Fibroblast of the aortic adventitia (primary cell): ENCODE data around the gene SMC1A. TPM values are rescaled to one million over a fixed set of nuclear protein-coding genes. Genes with fewer than 3 reads are reported as not detected.

Experiments
- DNase-seq: peaks from one replicate; pipeline ENCODE4 v3.0.0-alpha.2; 2010; ENCODE audit warnings: low read depth
- H3K4me3 ChIP-seq: 2 replicates; pipeline ENCODE4 v1.5.1; 2011; ENCODE audit warnings: low read depth, mild to moderate bottlenecking, control low read depth, low read length, moderate library complexity
- small RNA-seq: library from RNA; depleted of rRNA; stranded (forward); fragments of <200 nt; gene quantifications from one replicate; pipeline ENCODE3, GENCODE V24; 2012
- total RNA-seq: library from RNA; depleted of rRNA; stranded (reverse); fragments of >200 nt; gene quantifications from 2 replicates; pipeline ENCODE4 v1.2.3, GENCODE V29; 2012; ENCODE audit warnings: low replicate concordance
- TF ChIP-seq, protein P1 (sequence below): IDR thresholded peaks from 2 replicates; pipeline ENCODE4 v1.5.1; 2011; ENCODE audit warnings: mild to moderate bottlenecking, low read length, control low read depth, inconsistent platforms; ENCODE audit not compliant: insufficient read depth

The SMC1A gene
- total RNA-seq, 1 donor, result 40.0 TPM

DNA sequence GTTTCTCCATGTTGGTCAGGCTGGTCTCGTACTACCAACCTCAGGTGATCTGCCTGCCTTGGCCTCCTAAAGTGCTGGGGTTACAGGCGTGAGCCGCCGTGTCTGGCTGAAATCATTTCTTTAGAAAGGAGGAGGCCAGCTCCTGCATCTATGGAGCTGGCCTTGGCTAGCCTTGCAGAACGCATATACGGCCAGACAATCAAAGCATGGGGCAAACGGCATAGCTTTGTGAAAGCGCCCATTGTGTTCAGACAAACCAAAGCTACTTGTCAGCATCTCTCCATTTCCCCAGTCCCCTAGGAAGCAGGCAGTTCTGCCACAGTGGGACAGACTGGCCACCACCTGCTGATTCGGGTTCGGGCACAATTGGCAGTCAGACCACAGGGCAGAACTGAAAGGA lies 92.1 kb downstream of the SMC1A start:
- TF ChIP-seq, protein P1, sequence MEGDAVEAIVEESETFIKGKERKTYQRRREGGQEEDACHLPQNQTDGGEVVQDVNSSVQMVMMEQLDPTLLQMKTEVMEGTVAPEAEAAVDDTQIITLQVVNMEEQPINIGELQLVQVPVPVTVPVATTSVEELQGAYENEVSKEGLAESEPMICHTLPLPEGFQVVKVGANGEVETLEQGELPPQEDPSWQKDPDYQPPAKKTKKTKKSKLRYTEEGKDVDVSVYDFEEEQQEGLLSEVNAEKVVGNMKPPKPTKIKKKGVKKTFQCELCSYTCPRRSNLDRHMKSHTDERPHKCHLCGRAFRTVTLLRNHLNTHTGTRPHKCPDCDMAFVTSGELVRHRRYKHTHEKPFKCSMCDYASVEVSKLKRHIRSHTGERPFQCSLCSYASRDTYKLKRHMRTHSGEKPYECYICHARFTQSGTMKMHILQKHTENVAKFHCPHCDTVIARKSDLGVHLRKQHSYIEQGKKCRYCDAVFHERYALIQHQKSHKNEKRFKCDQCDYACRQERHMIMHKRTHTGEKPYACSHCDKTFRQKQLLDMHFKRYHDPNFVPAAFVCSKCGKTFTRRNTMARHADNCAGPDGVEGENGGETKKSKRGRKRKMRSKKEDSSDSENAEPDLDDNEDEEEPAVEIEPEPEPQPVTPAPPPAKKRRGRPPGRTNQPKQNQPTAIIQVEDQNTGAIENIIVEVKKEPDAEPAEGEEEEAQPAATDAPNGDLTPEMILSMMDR, result no peak
- DNase-seq, result no peak
- H3K4me3 ChIP-seq, result no peak overlapping the region

DNA sequence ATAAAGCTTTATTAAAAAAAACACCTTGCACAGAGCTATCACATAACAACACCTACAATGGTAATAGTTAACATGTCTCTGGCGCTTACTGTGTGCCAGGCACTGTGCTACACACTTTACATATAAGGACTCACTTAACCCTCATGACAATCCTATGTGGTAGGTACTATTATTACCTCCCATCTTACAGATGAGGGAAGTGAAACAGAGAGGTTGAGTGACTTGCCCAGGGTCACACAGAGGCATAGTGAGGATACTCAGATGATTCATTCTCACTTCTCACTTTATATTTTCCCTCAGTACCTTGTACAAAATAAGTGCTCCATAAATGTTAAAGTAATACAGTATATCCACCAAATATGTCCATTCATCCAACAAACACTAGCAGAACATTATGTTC lies 97.7 kb downstream of the SMC1A start:
- no peak for DNase-seq
- H3K4me3 ChIP-seq, result no peak overlapping the region
- TF ChIP-seq, protein P1, result no peak

Small RNA genes lying within 50 kb of the gene (small RNA-seq; reads per million reads assigned to genes)
- gene AC245102.2 (not detected), gene MIR6857 (not detected), gene RF00019 (not detected), gene VTRNA3-1P (not detected)

Other genes with a start within 250 kb of the SMC1A start
- gene KDM5C, start 197.4 kb downstream of the SMC1A start, total RNA-seq, result 51.7 and 76.4 TPM in 2 replicates
- 3.6 and 5.6 TPM in 2 replicates for gene IQSEC2, start 141.1 kb downstream of the SMC1A start, total RNA-seq
- gene RIBC1, start 219 bp upstream of the SMC1A start, total RNA-seq, result 0.36 and 1.6 TPM in 2 replicates
- gene HSD17B10, start 11.7 kb upstream of the SMC1A start, total RNA-seq, result 34.3 and 52.7 TPM in 2 replicates